ENCODE data around the gene PRDM11. TPM values are rescaled to one million over a fixed set of nuclear protein-coding genes. Genes with fewer than 3 reads are reported as not detected.

The PRDM11 gene
- total and polyA plus RNA-seq, 7 donors = 2.3 to 14.2 (median 7.2) TPM

GRCh38 chr11:45209891-45210699, 63.7 kb downstream of the PRDM11 start:
- WGBS, 3 donors = 6 to 10% (median 7%) methylated on average over 28 to 29 of the region's 29 CpGs
- H3K4me3 ChIP-seq = peak overlapping the region; percentile 37

GRCh38 chr11:45210846-45211245, 64.4 kb downstream of the PRDM11 start:
- peaks cover 0 to 8% of the 10 kb centered on the region in 2 donors for H3K36me3 ChIP-seq (ENCODE audit: insufficient read depth in 1 of 2, low read depth in 1 of 2)
- intact Hi-C loops (cut with DNase I) = no loop called here
- WGBS, 3 donors = 76 to 87% (median 81%) methylated on average over 9 of the region's 9 CpGs
- H3K4me1 ChIP-seq = peaks cover 28% of the 10 kb centered on the region
- no peaks in the 10 kb centered on the region for H3K27me3 ChIP-seq (ENCODE audit: insufficient read depth in 3 of 3, low read length in 2 of 3)
- no peaks in the 10 kb centered on the region for H3K9me3 ChIP-seq
- DNase-seq (peak in 1 of 2 donors; percentile 61), ATAC-seq (peak in 1 of 4 donors; percentile 1)
- H3K27ac ChIP-seq = peak overlapping the region; percentile 63
- no peak for TF ChIP-seq CTCF (IDR thresholded peaks at IDR 0.05)
- no peak overlapping the region for H3K4me3 ChIP-seq

More at GRCh38 chr11:45209891-45210699, 63.7 kb downstream of the PRDM11 start:
- DNase-seq = peak; percentile 80 to 94
- H3K36me3 ChIP-seq (ENCODE audit: insufficient read depth in 1 of 2, low read depth in 1 of 2) = peaks cover 0 to 9% of the 10 kb centered on the region in 2 donors
- peaks cover 28% of the 10 kb centered on the region for H3K4me1 ChIP-seq
- intact Hi-C loops (cut with DNase I) = no loop called here
- no peaks in the 10 kb centered on the region for H3K9me3 ChIP-seq
- peak; percentile 65 to 93 (median 88) for ATAC-seq
- peak overlapping the region; percentile 63 for H3K27ac ChIP-seq
- no peak for TF ChIP-seq CTCF (IDR thresholded peaks at IDR 0.05)
- no peaks in the 10 kb centered on the region for H3K27me3 ChIP-seq (ENCODE audit: insufficient read depth in 3 of 3, low read length in 2 of 3)

GRCh38 chr11:45211732-45212131, 65.3 kb downstream of the PRDM11 start:
- H3K27ac ChIP-seq = no peak overlapping the region

GRCh38 chr11:45212566-45213315, 66.3 kb downstream of the PRDM11 start:
- 85 to 94% (median 94%) methylated on average over 31 of the region's 31 CpGs for WGBS, 3 donors
- no peaks in the 10 kb centered on the region for H3K9me3 ChIP-seq
- intact Hi-C loops (cut with DNase I) = no loop called here
- no peak overlapping the region for H3K4me3 ChIP-seq
- TF ChIP-seq CTCF (IDR thresholded peaks at IDR 0.05) = no peak
- peaks cover 0 to 8% of the 10 kb centered on the region in 2 donors for H3K36me3 ChIP-seq (ENCODE audit: insufficient read depth in 1 of 2, low read depth in 1 of 2)
- no peak overlapping the region for H3K27ac ChIP-seq
- H3K4me1 ChIP-seq = peaks cover 28% of the 10 kb centered on the region
- peak in 1 of 2 donors; percentile 61 for DNase-seq
- no peak for ATAC-seq
- no peaks in the 10 kb centered on the region for H3K27me3 ChIP-seq (ENCODE audit: insufficient read depth in 3 of 3, low read length in 2 of 3)

More at GRCh38 chr11:45211732-45212131, 65.3 kb downstream of the PRDM11 start:
- H3K27me3 ChIP-seq (ENCODE audit: insufficient read depth in 3 of 3, low read length in 2 of 3) = no peaks in the 10 kb centered on the region
- no peaks in the 10 kb centered on the region for H3K9me3 ChIP-seq
- ATAC-seq = no peak
- no peak overlapping the region for H3K4me3 ChIP-seq
- intact Hi-C loops (cut with DNase I) = no loop called here
- no peak for TF ChIP-seq CTCF (IDR thresholded peaks at IDR 0.05)
- peaks cover 28% of the 10 kb centered on the region for H3K4me1 ChIP-seq
- DNase-seq = no peak
- WGBS, 3 donors = 93 to 95% (median 95%) methylated on average over 9 of the region's 9 CpGs
- peaks cover 0 to 8% of the 10 kb centered on the region in 2 donors for H3K36me3 ChIP-seq (ENCODE audit: insufficient read depth in 1 of 2, low read depth in 1 of 2)

All from psoas muscle (tissue), 8 donors.